GM21825 (cell line): Measurements from ENCODE around the gene LARP7.
"Not testable (repeated sequence)": the region's sequence is repeated elsewhere in the genome, so short reads cannot be mapped to it uniquely, and the experiment has no call there.

ENCODE experiments used
- ATAC-seq: cut with Tn5 transposase; IDR thresholded peaks from one replicate; pipeline ENCODE4 v1.9.1; 2021; ENCODE audit warnings: mild to moderate bottlenecking, moderate library complexity; ENCODE audit not compliant: unreplicated experiment

LARP7 gene

GRCh38 chr4:112636688-112637551, at the start of gene LARP7, which contains the start of gene ZGRF1:
TSS of gene LARP7 (plus strand) at chr4:112637143. CDS start at chr4:112644670, 7,527 bp downstream.
TSS of gene ZGRF1 (minus strand) at chr4:112636909. CDS start at chr4:112633176, 3,733 bp downstream.
- ATAC-seq, result peak; percentile 87

GRCh38 chr4:112589206-112589605, 47.7 kb upstream of the LARP7 start:
- no peak for ATAC-seq

- no peak for ATAC-seq
Measured at GRCh38 chr4:112591593-112591992, 45.4 kb upstream of the LARP7 start.

GRCh38 chr4:112592717-112593116, 44.2 kb upstream of the LARP7 start:
- no peak for ATAC-seq

GRCh38 chr4:112593438-112594133, 43.4 kb upstream of the LARP7 start:
- ATAC-seq, result no peak

- ATAC-seq, result no peak
Measured at GRCh38 chr4:112594993-112595392, 42.0 kb upstream of the LARP7 start.

GRCh38 chr4:112604589-112604988, 32.4 kb upstream of the LARP7 start:
- no peak for ATAC-seq

- ATAC-seq, result not testable (repeated sequence)
Measured at GRCh38 chr4:112612814-112613213, 24.1 kb upstream of the LARP7 start.

GRCh38 chr4:112616984-112617383, 20.0 kb upstream of the LARP7 start:
- ATAC-seq, result no peak

- ATAC-seq, result no peak
Measured at GRCh38 chr4:112626228-112626627, 10.7 kb upstream of the LARP7 start.

GRCh38 chr4:112633477-112634235, 3.3 kb upstream of the LARP7 start:
- ATAC-seq, result no peak

GRCh38 chr4:112637552-112637866, 566 bp downstream of the LARP7 start:
- peak; percentile 1 for ATAC-seq

- ATAC-seq, result no peak
Measured at GRCh38 chr4:112642526-112642925, 5.6 kb downstream of the LARP7 start.

GRCh38 chr4:112644595-112645535, 7.9 kb downstream of the LARP7 start:
- ATAC-seq, result not testable (repeated sequence)

GRCh38 chr4:112645541-112646329, 8.8 kb downstream of the LARP7 start:
- ATAC-seq, result no peak

- ATAC-seq, result no peak
Measured at GRCh38 chr4:112646632-112647537, 9.9 kb downstream of the LARP7 start.

GRCh38 chr4:112647785-112648184, 10.8 kb downstream of the LARP7 start:
- no peak for ATAC-seq

GRCh38 chr4:112648263-112649054, 11.5 kb downstream of the LARP7 start:
- ATAC-seq, result no peak
